ENCODE data around the gene EIF5AL1.

The EIF5AL1 gene

GRCh38 chr10:79483948-79484347 lies 28.4 kb upstream of the EIF5AL1 start (continued):
- no peak for TF ChIP-seq ZSCAN5A (tag by site-specific recombination; IDR thresholded peaks at IDR 0.05)

GRCh38 chr10:79484476-79484875 lies 27.9 kb upstream of the EIF5AL1 start:
- Histone ChIP-seq H3K27ac (ENCODE audit: extremely low read depth, low read depth, low read length) (no peak overlapping the region), H3K4me1 (ENCODE audit: control insufficient read depth, insufficient read depth, low read length) (no peaks in the 10 kb centered on the region), H3K36me3 (ENCODE audit: control insufficient read depth in 2 of 2, insufficient read depth in 1 of 2, low read length in 2 of 2) (no peaks in the 10 kb centered on the region), H3K9me3 (ENCODE audit: control insufficient read depth, insufficient read depth, low read depth, low read length) (no peaks in the 10 kb centered on the region), H3K4me3 (ENCODE audit: low read depth, low read length) (no peak overlapping the region)
- CTCF ChIA-PET: interaction anchor here (0.7 to 1.2 kb wide), 3 partner anchors 11 to 85 kb away, joined by 3 to 4 read pairs (median 3); no protein-coding TSS in a partner anchor
- POLR2A ChIA-PET: interaction anchor here (0.6 kb wide), 1 partner anchor 151 kb away, joined by 3 read pairs; no protein-coding TSS in a partner anchor
- TF ChIP-seq ZNF404 (tag by site-specific recombination; IDR thresholded peaks at IDR 0.05): no peak

GRCh38 chr10:79487296-79488194 lies 24.8 kb upstream of the EIF5AL1 start:
- Histone ChIP-seq H3K4me3 (ENCODE audit: low read depth, low read length) (no peak overlapping the region), H3K9me3 (ENCODE audit: control insufficient read depth, insufficient read depth, low read depth, low read length) (no peaks in the 10 kb centered on the region), H3K4me1 (ENCODE audit: control insufficient read depth, insufficient read depth, low read length) (no peaks in the 10 kb centered on the region), H3K36me3 (ENCODE audit: control insufficient read depth in 2 of 2, insufficient read depth in 1 of 2, low read length in 2 of 2) (no peaks in the 10 kb centered on the region), H3K27ac (ENCODE audit: extremely low read depth, low read depth, low read length) (no peak overlapping the region)
- ChIA-PET POLR2A (interaction anchor here (0.9 to 2.4 kb wide), 3 partner anchors 43 to 139 kb away, joined by 3 to 7 read pairs (median 4); partner anchors contain the start of gene ZCCHC24), CTCF (interaction anchor here (0.6 to 4.4 kb wide), 19 partner anchors 8 to 1468 kb away, joined by 3 to 85 read pairs (median 4); partner anchors contain the start of gene ZCCHC24)
- TF ChIP-seq GLIS1 (tag by site-specific recombination; IDR thresholded peaks at IDR 0.05) (peak; percentile 65), KLF1 (tag by site-specific recombination; IDR thresholded peaks at IDR 0.05) (peak; percentile 64), ZNF600 (tag by site-specific recombination; IDR thresholded peaks at IDR 0.05) (0 out of 2 replicates have a peak, but pooled peaks have one; percentile 12), ZNF654 (tag by site-specific recombination; IDR thresholded peaks at IDR 0.05; ENCODE audit: low read depth) (peak; percentile 64), ZBTB20 (tag by site-specific recombination; IDR thresholded peaks at IDR 0.05) (peak; percentile 98), ZNF555 (tag by site-specific recombination; conservative IDR thresholded peaks at IDR 0.05) (no peak), ZBTB17 (tag by site-specific recombination; IDR thresholded peaks at IDR 0.05) (peak; percentile 74), ZNF621 (tag by site-specific recombination; IDR thresholded peaks at IDR 0.05) (no peak), ZSCAN30 (tag by site-specific recombination; IDR thresholded peaks at IDR 0.05) (peak; percentile 51; the same call in 1 of the 2 replicates), CTCF (tag by site-specific recombination; IDR thresholded peaks at IDR 0.05) (0 out of 2 replicates have a peak, but pooled peaks have one; percentile 21)

GRCh38 chr10:79488336-79488735 lies 24.0 kb upstream of the EIF5AL1 start:
- Histone ChIP-seq H3K9me3 (ENCODE audit: control insufficient read depth, insufficient read depth, low read depth, low read length) (no peaks in the 10 kb centered on the region), H3K4me1 (ENCODE audit: control insufficient read depth, insufficient read depth, low read length) (no peaks in the 10 kb centered on the region), H3K36me3 (ENCODE audit: control insufficient read depth in 2 of 2, insufficient read depth in 1 of 2, low read length in 2 of 2) (no peaks in the 10 kb centered on the region), H3K4me3 (ENCODE audit: low read depth, low read length) (no peak overlapping the region), H3K27ac (ENCODE audit: extremely low read depth, low read depth, low read length) (no peak overlapping the region)
- ChIA-PET CTCF (interaction anchor here (0.6 to 4.4 kb wide), 16 partner anchors 9 to 114 kb away, joined by 3 to 85 read pairs (median 5); partner anchors contain the start of gene ZCCHC24), POLR2A (interaction anchor here (1.4 to 2.4 kb wide), 2 partner anchors 44 to 140 kb away, joined by 4 to 7 read pairs; partner anchors contain the start of gene ZCCHC24)
- TF ChIP-seq ZBTB26 (tag by site-specific recombination; optimal IDR thresholded peaks at IDR 0.05): no peak
- no peak for TF ChIP-seq ZNF223 (tag by site-specific recombination; IDR thresholded peaks at IDR 0.05)
- TF ChIP-seq ZNF426 (tag by site-specific recombination; IDR thresholded peaks at IDR 0.05): no peak
- no peak for TF ChIP-seq ZNF629 (tag by site-specific recombination; IDR thresholded peaks at IDR 0.05)
- TF ChIP-seq ZBTB20 (tag by site-specific recombination; IDR thresholded peaks at IDR 0.05): no peak
- no peak for TF ChIP-seq PRDM6 (tag by site-specific recombination; IDR thresholded peaks at IDR 0.05)
- TF ChIP-seq ZNF704 (tag by site-specific recombination; IDR thresholded peaks at IDR 0.05): no peak
- no peak for TF ChIP-seq ZNF510 (tag by site-specific recombination; IDR thresholded peaks at IDR 0.05; ENCODE audit: insufficient replicate concordance)

Data from HEK293 (cell line).